ENCODE results near the gene B9D1. TPM values are rescaled to one million over a fixed set of nuclear protein-coding genes. Genes with fewer than 3 reads are reported as not detected.

The B9D1 gene
- polyA plus RNA-seq, 3 donors, result 1.0 TPM; not detected in 2

DNA sequence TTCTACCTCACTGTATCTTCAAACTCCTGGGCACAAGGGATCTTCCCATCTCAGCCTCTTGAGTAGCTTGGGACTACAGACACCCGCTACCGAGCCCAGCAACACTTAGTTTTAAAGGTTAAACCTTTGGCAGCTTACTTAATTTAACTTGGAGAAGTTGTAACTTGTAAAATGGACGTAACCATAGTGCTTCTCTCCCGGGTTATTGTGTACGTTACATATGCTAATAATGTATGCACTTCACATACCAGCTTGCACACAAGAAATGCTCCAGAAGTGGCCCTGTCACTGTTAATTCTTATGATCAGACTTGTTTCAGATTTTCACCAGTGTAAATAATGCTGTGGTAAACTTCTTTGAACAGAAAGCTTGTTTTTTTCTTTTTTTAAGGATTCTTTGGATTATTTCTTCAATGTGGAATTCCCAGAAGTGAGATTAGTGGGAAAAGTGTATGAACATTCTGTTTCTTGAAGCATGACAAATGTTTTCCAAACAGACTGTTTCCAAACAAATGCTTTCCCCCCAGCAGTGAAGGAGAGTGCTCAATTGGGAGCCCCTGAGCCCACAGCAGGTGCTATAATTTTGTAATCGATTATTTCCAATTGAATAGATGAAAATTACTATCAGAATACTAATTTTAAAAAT is 63.8 kb downstream of the B9D1 start:
- TF ChIP-seq, protein P1, sequence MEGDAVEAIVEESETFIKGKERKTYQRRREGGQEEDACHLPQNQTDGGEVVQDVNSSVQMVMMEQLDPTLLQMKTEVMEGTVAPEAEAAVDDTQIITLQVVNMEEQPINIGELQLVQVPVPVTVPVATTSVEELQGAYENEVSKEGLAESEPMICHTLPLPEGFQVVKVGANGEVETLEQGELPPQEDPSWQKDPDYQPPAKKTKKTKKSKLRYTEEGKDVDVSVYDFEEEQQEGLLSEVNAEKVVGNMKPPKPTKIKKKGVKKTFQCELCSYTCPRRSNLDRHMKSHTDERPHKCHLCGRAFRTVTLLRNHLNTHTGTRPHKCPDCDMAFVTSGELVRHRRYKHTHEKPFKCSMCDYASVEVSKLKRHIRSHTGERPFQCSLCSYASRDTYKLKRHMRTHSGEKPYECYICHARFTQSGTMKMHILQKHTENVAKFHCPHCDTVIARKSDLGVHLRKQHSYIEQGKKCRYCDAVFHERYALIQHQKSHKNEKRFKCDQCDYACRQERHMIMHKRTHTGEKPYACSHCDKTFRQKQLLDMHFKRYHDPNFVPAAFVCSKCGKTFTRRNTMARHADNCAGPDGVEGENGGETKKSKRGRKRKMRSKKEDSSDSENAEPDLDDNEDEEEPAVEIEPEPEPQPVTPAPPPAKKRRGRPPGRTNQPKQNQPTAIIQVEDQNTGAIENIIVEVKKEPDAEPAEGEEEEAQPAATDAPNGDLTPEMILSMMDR (IDR thresholded peaks at IDR 0.05), result no peak
- Histone ChIP-seq H4K20me1 (ENCODE audit: insufficient read depth, low read length) (no peaks in the 10 kb centered on the region), H2AFZ (ENCODE audit: insufficient read depth, low read depth, low read length, poor library complexity, severe bottlenecking) (no peak overlapping the region), H3K36me3 (replicated peaks in 1 of 2; ENCODE audit: control insufficient read depth in 1 of 2, insufficient read depth in 2 of 2, low read length in 2 of 2) (no peaks in the 10 kb centered on the region), H3K4me1 (ENCODE audit: control insufficient read depth in 1 of 2, insufficient read depth in 2 of 2, low read length in 2 of 2) (peaks cover 13 to 20% of the 10 kb centered on the region in 2 donors), H3K9me3 (replicated peaks in 1 of 2; ENCODE audit: control insufficient read depth in 1 of 2, insufficient read depth in 1 of 2, low read length in 2 of 2) (peaks cover 0 to 6% of the 10 kb centered on the region in 2 donors), H3K27me3 (ENCODE audit: control insufficient read depth in 2 of 2, insufficient read depth in 2 of 2, low read length in 2 of 2) (peaks cover 31 to 70% of the 10 kb centered on the region in 2 donors), H3K4me3 (replicated peaks in 1 of 3; ENCODE audit: low read depth in 2 of 3, low read length in 3 of 3) (no peak overlapping the region), H3K9ac (ENCODE audit: insufficient read depth, low read length, poor library complexity, severe bottlenecking) (no peak overlapping the region), H3K4me2 (replicated peaks; ENCODE audit: extremely low read depth, low read length, poor library complexity, severe bottlenecking) (no peak overlapping the region), H3K79me2 (ENCODE audit: insufficient read depth, low read length) (no peaks in the 10 kb centered on the region), H3K27ac (ENCODE audit: low read depth in 1 of 2, low read length in 2 of 2) (no peak overlapping the region)
- peak overlapping the region in 1 of 7 donors; percentile 48 for H3K27ac Mint-ChIP-seq
- H3K36me3 Mint-ChIP-seq, result peaks cover 0 to 5% of the 10 kb centered on the region in 2 donors
- H3K9me3 Mint-ChIP-seq, result peaks cover 0 to 4% (median 2%) of the 10 kb centered on the region in 7 donors
- intact Hi-C loops (cut with micrococcal nuclease), result loop anchor here in 1 of 2 donors (5.0 kb wide), 1 partner anchor 39 kb away; no protein-coding TSS in a partner anchor
- H3K27me3 Mint-ChIP-seq (ENCODE audit: low read depth in 3 of 3), result peaks cover 79 to 88% (median 84%) of the 10 kb centered on the region in 3 donors
- peak overlapping the region in 1 of 2 donors; percentile 60 for H3K4me3 Mint-ChIP-seq
- peaks cover 24% of the 10 kb centered on the region for H3K4me1 Mint-ChIP-seq
- WGBS (ENCODE audit: insufficient coverage), result 90% methylated on average over 2 of the region's 6 CpGs
- no peak for DNase-seq

DNA sequence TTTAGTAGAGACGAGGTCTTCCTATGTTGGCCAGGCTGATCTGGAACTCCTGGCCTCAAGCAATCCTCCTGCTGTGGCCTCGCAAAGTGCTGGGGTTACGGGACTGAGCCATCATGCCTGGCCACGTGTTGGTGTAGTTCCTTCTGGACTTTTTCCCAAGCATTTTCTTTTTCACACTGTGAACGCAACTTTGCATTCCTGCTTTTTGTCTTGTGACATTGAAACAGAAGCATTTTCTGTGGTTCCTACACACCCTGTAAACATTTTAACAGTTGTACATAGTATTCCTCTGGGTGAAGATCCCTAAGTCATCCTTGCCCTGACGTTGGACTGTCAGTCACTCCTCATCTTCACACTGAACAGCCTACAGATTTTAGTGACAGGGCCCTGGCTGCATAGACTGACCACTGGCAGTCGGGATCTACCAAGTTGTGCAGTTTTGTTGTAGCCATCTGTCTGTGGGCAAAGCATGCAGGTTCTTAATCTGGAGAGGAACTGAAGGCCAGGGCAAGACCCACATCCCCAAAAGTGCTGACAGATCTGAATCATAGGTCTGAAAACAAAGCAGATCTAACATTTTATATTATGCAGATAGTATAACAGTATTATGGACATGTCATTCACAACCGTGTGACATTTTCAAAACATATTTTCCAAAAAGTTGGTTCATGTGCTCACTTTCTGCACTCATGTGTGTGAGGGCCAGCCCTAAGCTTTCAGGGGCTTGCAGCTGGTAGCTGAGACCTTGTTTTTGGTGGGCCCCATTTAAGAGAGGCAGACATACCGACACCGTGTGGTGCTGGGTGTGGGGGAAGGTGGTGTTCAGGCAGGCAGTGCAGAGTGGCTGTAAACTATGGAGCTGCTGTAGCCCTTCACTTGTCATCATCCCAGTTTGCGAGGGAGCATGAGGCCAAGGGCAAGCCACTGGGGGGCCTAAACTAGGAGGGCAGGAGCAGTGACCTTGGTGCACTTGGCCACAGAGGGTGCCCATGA is 65.4 kb downstream of the B9D1 start:
- H3K9ac ChIP-seq (ENCODE audit: insufficient read depth, low read length, poor library complexity, severe bottlenecking), result no peak overlapping the region
- H3K27me3 Mint-ChIP-seq (ENCODE audit: low read depth in 3 of 3), result peaks cover 80 to 85% (median 82%) of the 10 kb centered on the region in 3 donors
- TF ChIP-seq, protein P1 (IDR thresholded peaks at IDR 0.05), result no peak
- H3K79me2 ChIP-seq (ENCODE audit: insufficient read depth, low read length), result no peaks in the 10 kb centered on the region
- peak overlapping the region in 1 of 2 donors; percentile 32 for H3K4me3 Mint-ChIP-seq
- H4K20me1 ChIP-seq (ENCODE audit: insufficient read depth, low read length), result no peaks in the 10 kb centered on the region
- H3K27me3 ChIP-seq (ENCODE audit: control insufficient read depth in 2 of 2, insufficient read depth in 2 of 2, low read length in 2 of 2), result peaks cover 28 to 78% of the 10 kb centered on the region in 2 donors
- intact Hi-C loops (cut with micrococcal nuclease), result loop anchor here in 1 of 2 donors (5.0 kb wide), 1 partner anchor 40 kb away; no protein-coding TSS in a partner anchor
- H3K4me3 ChIP-seq (replicated peaks in 1 of 3; ENCODE audit: low read depth in 2 of 3, low read length in 3 of 3), result no peak overlapping the region
- H3K4me1 Mint-ChIP-seq, result peaks cover 12% of the 10 kb centered on the region
- no peak for DNase-seq
- H3K36me3 Mint-ChIP-seq, result peaks cover 0 to 5% of the 10 kb centered on the region in 2 donors
- H3K4me1 ChIP-seq (ENCODE audit: control insufficient read depth in 1 of 2, insufficient read depth in 2 of 2, low read length in 2 of 2), result peaks cover 0 to 7% of the 10 kb centered on the region in 2 donors
- no peak overlapping the region for H3K27ac ChIP-seq (ENCODE audit: low read depth in 1 of 2, low read length in 2 of 2)
- WGBS (ENCODE audit: insufficient coverage), result 99% methylated on average over 7 of the region's 11 CpGs
- H3K9me3 ChIP-seq (replicated peaks in 1 of 2; ENCODE audit: control insufficient read depth in 1 of 2, insufficient read depth in 1 of 2, low read length in 2 of 2), result peaks cover 0 to 6% of the 10 kb centered on the region in 2 donors
- no peaks in the 10 kb centered on the region for H3K36me3 ChIP-seq (replicated peaks in 1 of 2; ENCODE audit: control insufficient read depth in 1 of 2, insufficient read depth in 2 of 2, low read length in 2 of 2)
- no peak overlapping the region for H2AFZ ChIP-seq (ENCODE audit: insufficient read depth, low read depth, low read length, poor library complexity, severe bottlenecking)
- peaks cover 0 to 4% (median 2%) of the 10 kb centered on the region in 7 donors for H3K9me3 Mint-ChIP-seq
- no peak overlapping the region for H3K4me2 ChIP-seq (replicated peaks; ENCODE audit: extremely low read depth, low read length, poor library complexity, severe bottlenecking)
- H3K27ac Mint-ChIP-seq, result peak overlapping the region in 1 of 7 donors; percentile 19
